ENCODE measurements around the gene SLC16A3. TPM values are rescaled to one million over a fixed set of nuclear protein-coding genes. Genes with fewer than 3 reads are reported as not detected.

SLC16A3 gene
- 445 and 707 TPM in 2 replicates for total RNA-seq

DNA sequence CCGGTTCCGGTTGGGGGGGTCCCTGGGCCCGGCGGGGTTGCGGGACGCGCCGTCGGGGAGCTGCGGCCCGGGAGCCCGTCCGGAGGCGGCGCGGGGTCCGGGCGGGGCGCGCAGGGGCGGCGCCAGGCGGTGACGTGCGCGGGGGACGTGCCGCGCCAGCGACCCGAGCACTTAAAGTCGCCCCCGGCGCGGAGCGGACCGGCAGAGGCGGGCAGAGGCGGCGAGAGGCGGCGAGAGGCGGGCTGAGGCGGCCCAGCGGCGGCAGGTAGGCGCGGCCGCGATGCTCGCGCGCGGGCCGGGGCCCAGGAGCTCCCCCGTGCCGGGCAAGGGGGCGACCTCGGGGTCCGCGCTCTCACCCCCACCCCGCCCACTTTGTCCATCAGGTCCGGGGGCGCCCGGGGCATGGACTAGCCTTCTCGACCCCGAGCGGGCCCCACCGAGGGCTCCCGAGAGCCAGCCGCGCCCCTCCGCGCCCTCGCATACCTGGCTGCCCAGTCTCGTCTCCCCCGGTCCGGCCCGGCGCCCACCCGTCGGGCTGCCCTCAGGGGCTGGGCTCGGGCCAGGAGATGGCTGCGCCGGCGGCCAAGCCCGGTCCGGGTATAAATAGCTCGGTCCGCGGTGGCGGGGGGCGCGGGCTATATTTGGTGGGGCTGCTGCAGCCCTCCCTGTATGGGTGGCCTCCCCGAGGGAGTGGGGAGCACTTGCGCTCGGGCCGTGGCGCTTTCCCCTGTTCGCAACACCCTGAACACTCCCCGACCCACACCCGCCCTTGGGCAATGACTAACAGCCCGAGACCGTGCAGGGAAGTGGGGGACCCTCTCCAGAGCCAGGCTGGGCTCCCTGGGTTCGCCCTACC, at the start of gene SLC16A3:
Gene SLC16A3, plus strand, starts transcription at position 201 of the 856 bp plus-strand sequence. CDS start 6,967 bp downstream, outside the sequence.

DNA sequence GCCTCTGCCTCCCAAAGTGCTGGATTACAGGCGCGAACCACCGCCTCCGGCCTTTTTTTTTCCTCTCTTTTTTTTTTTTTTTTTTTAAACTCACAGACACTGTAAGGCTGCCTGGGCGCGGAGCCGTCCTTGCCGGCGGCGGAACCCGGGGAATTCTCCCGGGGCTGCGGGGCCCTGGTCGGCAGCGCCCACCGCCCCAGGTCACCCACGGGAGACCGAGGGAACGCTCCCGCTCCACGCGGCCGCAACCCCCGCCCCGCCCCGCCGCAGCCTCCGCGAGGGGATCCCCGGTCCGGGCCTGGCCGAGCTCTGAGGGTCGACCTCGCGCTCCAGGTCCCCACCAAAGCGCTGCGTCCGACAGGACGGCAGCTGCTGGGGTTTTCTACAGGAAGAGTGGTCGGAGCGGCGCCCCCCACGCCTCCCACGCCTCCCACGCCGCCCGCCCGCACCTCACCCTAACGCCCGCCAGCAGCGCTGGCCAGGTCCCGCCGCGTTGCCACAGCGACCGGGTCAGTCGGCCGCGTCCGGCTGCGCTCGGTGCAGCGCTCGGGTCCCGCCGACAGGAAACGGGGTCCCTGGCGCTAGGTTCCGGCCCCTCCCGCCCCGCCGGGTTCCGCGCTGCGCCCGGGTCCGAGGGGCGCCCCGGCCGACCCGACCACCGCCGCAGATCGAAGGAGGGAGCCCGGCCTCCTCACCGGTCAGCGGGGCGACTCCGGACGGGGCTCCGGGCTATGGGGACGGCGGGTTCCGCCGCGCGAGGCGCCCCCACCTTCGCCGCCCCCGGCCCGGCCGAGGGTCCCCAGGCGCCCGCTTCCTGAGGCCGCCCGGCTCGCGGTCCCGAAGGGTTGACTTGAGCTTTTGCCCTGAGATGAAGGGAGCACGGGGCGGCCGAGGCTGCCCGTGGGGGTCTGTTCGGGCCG, 16.3 kb upstream of the SLC16A3 start, which contains the start of gene CCDC57:
Gene CCDC57, minus strand, starts transcription at position 512 of the 920 bp plus-strand sequence. CDS start 10,898 bp downstream, outside the sequence.

DNA sequence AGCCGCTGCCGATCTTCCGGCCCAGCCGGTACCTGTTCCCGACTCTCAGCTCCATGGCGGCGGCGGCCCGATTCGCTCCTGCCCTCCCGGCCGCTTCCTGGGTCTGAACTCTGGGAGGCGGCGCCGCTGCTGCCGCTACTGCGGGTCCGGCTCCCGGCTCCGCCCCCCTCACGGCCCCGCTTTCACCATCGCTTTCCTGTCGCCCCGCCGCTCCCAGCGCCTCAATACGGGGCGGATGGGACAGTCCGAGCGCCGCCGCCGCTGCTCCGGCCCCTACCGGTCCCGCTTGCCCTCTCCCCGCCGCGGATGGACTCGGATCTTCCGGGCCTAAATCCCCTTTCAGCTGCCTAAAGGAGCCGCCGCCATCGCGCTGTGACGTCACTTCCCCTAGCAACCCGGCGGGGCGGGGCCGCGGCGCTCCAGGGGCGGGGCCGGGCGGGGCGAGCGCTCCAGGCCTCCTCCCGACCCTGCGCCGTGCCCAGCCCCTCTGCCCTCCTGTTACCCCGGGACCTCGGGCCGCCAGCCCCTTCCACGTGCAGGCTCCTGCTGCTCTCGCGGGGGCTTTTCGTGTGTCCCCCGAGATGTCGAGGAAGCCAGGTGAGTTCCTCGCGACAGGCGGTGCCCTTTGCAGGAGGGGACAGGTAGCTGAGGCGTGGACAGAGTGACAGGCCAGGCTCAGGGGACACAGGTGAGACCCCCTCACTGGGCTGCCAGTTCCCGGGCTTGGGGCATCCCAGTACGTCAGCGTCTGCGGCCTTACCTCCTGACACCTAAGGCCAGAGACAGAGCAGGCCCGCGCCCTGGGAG, 44.7 kb downstream of the SLC16A3 start, which contains the start of gene CSNK1D:
Gene CSNK1D, minus strand, starts transcription at position 374 of the 807 bp plus-strand sequence. Its CDS starts 319 bp downstream, at position 55.

Other genes starting within 250 kb of the SLC16A3 start
- gene CENPX, start 206.2 kb upstream of the SLC16A3 start, total RNA-seq: 10.2 and 12.8 TPM in 2 replicates
- gene LRRC45, start 205.7 kb upstream of the SLC16A3 start, total RNA-seq: 8.5 and 10.1 TPM in 2 replicates
- 4.6 and 11.7 TPM in 2 replicates for gene RAC3, start 197.4 kb upstream of the SLC16A3 start, total RNA-seq
- 25.3 and 37.0 TPM in 2 replicates for gene DCXR, start 191.3 kb upstream of the SLC16A3 start, total RNA-seq
- gene RFNG, start 177.2 kb upstream of the SLC16A3 start, total RNA-seq: 54.0 and 89.8 TPM in 2 replicates
- gene GPS1, start 177.1 kb upstream of the SLC16A3 start, total RNA-seq: 75.1 and 103 TPM in 2 replicates
- 38.6 and 57.9 TPM in 2 replicates for gene DUS1L, start 163.2 kb upstream of the SLC16A3 start, total RNA-seq
- 126 and 301 TPM in 2 replicates for gene FASN, start 130.8 kb upstream of the SLC16A3 start, total RNA-seq
- gene CCDC57, start 16.2 kb upstream of the SLC16A3 start, total RNA-seq: 14.5 and 18.1 TPM in 2 replicates
- 55.1 and 77.7 TPM in 2 replicates for gene CSNK1D, start 44.7 kb downstream of the SLC16A3 start, total RNA-seq
- 0.20 TPM in 1 of 2 replicates, not detected in the other for gene CD7, start 88.6 kb downstream of the SLC16A3 start, total RNA-seq
- gene SECTM1, start 104.7 kb downstream of the SLC16A3 start, total RNA-seq: 3.1 and 9.6 TPM in 2 replicates
- gene TEX19, start 130.2 kb downstream of the SLC16A3 start, total RNA-seq: 0.07 TPM in 1 of 2 replicates, not detected in the other
- not detected in 2 replicates for gene UTS2R, start 142.7 kb downstream of the SLC16A3 start, total RNA-seq
- 8.3 and 9.5 TPM in 2 replicates for gene HEXD, start 189.3 kb downstream of the SLC16A3 start, total RNA-seq
- 39.6 and 47.4 TPM in 2 replicates for gene OGFOD3, start 189.5 kb downstream of the SLC16A3 start, total RNA-seq
- 71.9 and 77.3 TPM in 2 replicates for gene CYBC1, start 221.7 kb downstream of the SLC16A3 start, total RNA-seq
- gene NARF, start 229.7 kb downstream of the SLC16A3 start, total RNA-seq: 32.8 and 42.6 TPM in 2 replicates